NOMO-1 (cell line): ENCODE measurements around the gene ARID3B.
"Not testable (repeated sequence)": the region's sequence is repeated elsewhere in the genome, so short reads cannot be mapped to it uniquely, and the experiment has no call there.

Experiments
- DNase-seq, 2 experiments: peaks; one replicate each; lab custom pipeline; 2025; ENCODE audit not compliant: unreplicated experiment in 2 of 2; lab: John Stamatoyannopoulos, UW

The ARID3B gene

DNA sequence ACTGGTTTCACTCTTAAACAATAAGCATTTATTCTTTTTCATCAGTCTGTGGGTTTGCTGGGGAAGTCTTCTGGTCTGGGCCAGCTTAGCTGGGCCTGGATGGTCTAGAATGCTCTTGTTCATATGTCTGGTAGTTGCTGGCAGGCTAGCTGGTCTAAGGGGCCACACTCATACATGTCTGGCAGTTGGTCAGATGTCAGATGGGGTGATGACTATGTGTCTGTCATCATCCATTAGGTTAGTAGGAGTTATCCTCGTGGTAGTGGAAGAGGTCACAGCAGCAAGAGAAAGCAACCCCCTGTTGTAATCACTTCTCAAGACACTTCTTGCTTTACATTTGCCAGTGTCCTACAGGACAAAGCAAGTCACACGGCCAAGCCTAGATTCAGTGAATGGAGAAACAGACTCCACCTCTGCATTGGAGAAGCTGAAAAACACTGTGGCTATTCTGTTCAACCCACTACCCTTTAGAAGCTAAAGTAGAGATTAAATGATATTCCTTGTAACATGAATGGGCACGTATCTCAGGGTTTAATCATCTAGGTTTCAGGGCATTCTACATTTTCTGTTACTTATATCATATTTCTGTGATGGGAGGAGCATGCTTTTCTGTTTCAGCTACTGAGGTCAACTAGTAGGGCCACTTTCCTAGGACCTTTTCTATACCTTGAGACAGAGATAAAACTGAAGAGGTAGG lies 5.5 kb upstream of the ARID3B start:
- DNase-seq: no peak

DNA sequence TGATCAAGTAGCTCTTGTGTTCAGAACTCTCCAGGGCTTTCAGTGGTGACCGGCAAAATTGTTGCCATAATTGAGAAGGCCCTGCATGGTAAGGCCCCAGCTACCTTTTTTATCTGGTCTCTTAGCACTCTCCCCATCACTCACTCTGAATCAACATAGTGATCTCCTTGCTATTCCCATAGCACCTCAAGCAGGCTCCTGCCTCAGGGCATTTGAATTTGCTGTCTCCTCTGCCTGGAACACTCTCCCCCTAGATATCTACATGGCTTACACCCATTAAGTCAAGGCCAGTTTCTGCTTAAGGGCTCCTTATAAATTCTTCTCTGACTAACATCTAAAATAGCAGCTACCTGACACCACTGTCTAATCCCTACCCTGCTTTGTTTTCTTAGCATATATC lies 3.3 kb upstream of the ARID3B start:
- no peak for DNase-seq

DNA sequence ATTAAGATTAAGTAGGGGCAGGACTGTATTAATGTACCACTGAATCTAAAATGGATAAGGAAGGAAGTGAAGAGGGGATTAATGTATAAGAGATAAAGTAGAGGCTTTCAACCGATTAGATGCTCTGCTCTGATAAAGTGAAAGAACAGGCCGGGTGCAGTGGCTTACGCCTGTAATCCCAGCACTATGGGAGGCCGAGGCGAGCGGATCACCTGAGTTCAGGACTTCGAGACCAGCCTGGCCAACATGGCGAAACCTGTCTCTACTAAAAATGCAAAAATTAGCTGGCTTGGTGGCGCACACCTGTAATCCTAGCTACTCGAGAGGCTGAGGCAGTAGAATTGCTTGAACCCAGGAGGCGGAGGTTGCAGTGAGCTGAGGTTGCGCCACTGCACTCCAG lies 1.5 kb upstream of the ARID3B start:
- DNase-seq: not testable (repeated sequence)

DNA sequence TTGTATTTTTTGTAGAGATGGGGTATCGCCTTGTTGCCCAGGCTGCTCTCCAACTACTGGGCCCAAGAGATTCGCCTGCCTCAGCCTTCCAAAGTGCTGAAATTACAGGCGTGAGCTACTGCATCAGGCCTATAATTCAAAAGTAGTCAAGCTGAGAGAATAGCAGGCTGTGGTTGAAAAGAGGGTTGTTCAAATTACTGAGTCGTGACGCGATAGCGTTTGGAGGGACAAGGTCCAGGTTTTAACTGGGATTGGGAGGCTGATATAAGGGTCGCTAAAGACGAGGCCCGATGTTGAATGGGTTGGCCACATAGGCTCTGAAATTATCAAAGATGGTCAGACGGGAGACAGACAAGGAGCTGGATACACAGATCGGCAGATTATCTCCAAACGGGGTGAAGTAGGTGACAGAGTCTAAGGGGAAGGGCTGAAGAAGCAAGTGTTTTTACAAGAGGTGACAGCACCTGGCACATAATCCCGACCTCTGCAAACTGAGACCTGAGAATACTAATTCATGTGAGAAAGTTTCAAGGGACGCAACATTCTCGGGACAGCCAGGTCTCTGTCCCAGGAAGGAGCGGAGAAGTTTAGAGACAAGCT lies 759 bp upstream of the ARID3B start:
- peak in 1 of 2 experiments; percentile 52 for DNase-seq

DNA sequence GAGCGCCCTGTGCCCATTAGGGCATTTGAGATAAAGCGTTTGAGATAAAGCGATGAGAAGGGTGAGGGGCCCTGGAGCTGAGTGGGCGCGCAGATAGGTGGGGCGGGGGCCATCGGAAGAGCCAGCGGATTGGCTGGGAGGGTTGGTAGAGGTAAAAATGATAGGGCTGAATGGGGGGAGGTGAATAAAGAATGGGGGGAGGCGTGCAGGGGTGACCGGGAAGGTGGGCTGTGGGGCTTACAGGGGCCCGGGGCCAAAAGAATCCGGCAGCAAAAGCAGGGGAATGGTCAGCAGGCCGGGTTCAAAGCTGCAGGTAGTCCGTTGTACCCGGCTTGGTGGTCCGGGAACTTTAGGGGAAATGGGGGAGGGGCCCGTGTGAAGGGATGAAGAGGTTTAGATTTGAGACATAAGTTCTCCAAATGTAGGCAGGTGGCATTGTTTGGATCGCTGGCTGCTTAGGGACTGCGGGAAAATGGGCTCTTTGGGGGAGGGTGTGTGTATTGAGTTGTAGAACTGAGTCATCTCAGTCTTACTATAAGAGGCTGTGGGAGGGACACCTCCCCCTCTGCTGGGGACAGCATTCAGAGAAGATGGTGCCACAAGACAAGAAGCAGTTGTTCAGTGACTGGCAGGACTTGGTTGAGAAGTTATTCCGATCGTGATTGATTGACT lies 610 bp downstream of the ARID3B start:
- peak; percentile 48 to 65 for DNase-seq

DNA sequence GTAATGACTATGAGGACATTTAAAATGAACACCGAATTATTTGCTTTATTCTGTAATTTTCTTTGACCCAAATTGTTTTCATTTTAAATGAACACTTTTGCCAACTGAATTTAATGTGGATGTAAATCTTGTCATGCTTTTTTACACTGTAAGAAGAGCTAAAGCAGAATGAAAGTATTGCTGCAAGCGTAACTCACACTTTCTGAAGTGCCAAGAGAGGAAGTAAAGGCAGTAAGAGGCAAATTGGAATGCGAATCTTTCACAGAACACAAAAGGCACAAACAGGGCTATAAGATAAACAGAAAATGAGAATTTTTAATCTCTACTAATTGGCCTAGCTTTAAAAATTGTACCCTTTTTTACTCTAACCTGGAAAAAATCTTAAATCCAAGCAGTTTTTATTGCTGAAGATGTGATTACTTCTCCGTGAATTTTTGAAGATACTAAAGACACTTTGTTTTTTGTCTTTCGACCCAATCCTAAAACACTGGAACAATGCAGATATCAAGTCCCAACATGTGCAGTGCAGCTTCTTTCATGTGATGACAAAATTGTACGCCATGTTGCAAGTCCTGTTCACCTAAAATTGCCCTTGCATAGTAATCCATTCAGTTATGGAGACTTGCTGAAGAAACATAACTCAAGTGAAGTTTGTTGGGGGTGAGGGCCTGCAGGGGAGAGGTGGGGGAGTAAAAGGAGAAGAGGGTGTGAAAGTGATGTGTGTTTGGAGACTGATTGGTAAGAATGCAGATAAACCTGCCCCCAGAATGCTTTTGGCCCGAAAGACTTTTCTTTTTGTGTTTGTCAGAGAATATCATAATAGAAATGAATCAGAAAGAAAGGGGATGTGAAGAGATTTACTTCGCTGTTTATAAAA lies 1.4 kb downstream of the ARID3B start:
- DNase-seq: peak; percentile 38 to 65

- no peak for DNase-seq
Observed at GRCh38 chr15:74543043-74543422, 2.0 kb downstream of the ARID3B start.

DNA sequence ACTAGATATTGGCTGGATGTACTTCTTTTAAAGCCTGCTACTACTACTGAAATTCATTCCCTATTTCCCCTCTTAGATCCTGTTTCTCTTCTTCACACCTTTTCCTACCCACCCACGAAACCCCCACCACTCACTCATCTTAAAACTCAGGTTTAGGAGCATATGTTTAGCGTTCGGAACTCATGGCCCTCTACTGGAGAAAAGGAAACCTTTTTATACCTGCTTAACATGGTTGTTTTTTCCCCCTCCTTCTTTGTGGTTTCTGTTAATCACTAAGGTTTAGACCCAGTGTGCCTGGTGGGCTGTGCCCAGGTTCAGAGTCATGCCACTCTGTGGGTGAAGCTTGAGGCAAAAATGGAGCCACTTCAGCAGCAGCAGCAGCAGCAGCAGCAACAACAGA lies 2.6 kb downstream of the ARID3B start:
- DNase-seq: no peak

- no peak for DNase-seq
Observed at GRCh38 chr15:74545086-74545485, 4.1 kb downstream of the ARID3B start.

DNA sequence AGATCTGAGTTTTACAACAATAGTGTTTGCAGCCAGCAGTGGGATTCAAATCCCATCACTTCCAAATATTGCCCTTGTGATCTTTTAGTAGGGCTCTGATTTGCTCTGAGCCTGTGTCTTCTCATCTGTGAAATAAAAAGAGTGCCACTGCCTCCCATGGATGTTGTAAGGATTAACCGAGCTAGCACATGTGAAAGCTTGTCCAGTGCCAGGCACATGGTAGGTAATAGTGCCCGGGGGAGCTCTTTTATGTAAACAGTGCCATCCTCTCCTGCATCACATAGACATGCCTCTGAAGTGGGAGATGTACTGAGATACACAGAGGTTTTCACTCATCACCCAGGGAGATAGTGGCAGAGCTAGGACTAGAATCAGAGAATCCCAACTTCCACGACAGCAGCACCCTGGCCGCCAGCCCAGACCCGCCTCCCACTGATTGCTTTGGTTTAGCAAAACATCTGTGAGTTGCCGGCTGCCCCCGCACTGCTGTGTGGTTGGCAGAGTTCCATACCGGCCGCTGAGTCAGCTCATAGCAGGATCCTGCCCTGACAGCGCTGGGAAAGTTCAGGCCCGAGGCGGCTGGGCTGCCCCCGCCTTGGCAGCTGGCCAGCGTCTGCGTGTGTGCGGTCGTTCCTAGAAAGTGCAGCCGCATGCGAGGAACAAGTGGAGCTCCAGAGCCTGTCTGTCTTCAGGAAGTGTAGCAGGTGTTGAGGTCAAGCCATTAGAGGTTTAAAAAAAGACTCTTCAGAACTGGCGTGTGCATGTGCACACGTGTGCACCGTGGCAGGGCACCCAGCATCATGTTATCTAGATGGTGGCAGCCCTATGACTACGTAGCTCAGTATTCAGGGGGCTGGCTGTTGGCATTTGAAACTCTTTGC lies 5.0 kb downstream of the ARID3B start:
- DNase-seq: peak; percentile 73 to 84

DNA sequence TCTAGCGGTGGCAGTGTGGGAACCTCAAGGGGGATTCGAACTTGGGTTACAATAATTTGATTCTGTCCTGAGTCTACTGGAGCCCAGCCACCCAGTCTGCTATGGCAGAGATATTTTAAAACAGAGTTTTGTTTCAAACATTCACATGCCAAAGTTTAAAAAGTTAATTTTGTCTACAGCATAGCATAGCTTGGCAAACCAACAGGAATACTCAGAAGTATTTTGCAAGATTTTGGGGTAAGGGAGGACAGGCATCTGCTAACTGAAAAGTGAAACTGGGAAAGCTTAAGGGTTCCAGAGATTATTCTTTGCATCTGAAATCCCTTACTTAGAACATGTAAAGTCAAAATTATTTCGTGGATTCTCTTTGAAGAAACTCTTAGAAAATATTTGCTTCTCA lies 6.6 kb downstream of the ARID3B start:
- no peak for DNase-seq

DNA sequence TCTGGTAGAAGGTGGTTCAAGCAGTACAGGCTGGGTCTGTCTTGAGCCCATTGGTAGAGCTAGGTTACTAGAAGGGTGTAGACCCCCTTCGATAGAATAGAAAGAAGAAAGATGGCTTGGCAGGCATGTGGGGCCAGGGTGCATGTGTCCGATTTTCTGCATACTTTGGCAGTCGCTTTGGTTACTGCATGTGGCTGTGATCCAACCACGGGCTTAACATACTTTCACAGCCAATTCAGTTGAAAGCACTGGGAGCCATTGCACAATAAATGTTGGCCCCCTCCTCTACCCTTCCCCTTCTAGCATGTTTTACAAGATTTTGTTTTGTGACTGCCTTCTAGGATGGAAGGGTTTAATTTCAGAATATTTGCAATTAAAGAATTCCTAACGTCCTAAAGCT lies 7.2 kb downstream of the ARID3B start:
- no peak for DNase-seq

DNA sequence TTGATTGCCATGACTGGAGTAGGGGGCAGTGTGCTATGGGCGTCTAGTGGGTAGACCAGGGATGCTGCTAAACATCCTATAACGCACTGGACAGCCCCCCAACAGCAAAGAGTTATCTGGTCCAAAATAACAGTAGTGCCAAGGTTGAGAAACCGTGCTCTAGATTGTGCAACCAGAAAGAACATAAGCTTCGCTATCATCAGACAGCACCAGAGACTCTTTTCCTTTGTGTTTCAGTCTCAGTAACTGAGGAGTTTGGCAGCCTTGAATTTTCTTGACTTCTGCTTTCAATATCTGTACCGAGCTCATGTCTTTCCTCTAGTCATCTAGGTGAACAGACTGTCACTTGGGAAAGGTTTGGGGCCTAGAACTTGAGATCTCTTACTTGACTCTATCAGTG lies 8.8 kb downstream of the ARID3B start:
- DNase-seq: peak in 1 of 2 experiments; percentile 37

GRCh38 chr15:74551714-74552113 lies 10.7 kb downstream of the ARID3B start:
- DNase-seq: no peak

DNA sequence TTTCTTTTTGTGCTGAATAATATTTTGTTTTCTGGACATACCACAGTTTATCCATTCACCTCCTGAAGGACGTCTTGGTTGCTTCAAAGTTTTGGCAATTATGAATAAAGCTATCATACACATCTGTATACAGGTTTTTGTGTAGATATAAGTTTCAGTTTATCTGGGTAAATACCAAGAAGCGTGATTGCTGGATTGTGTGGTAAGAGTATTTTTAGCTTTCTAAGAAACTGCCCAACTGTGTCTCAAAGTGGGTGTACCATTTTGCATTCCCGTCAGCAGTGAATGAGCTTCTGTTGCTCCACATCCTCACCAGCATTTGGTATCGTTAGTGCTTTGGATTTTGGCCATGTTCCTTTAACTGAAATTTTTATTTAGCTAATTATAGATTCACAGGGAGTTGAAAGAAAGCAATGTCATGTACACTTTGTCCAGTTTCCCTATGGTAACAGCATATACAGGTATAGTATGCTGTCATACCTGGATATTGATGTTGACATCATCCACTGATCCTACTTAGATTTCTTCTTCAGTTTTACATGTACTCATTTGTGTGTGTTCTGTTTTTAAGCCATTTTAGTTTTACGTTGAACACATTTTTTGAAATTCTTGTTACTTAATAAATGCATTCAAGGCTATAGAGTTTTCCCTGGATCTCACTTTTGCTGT lies 11.9 kb downstream of the ARID3B start:
- no peak for DNase-seq

- DNase-seq: no peak
Observed at GRCh38 chr15:74555192-74555591, 14.2 kb downstream of the ARID3B start.

- no peak for DNase-seq
Observed at GRCh38 chr15:74558706-74559105, 17.7 kb downstream of the ARID3B start.

- DNase-seq: no peak
Observed at GRCh38 chr15:74563442-74563841, 22.4 kb downstream of the ARID3B start.

GRCh38 chr15:74564182-74564581 lies 23.2 kb downstream of the ARID3B start:
- DNase-seq: no peak
